ENCODE measurements around the gene GALT. TPM values are rescaled to one million over a fixed set of nuclear protein-coding genes. Genes with fewer than 3 reads are reported as not detected.

GALT gene
- total RNA-seq, 1 experiment from 2014 or later, result 7.6 TPM

DNA sequence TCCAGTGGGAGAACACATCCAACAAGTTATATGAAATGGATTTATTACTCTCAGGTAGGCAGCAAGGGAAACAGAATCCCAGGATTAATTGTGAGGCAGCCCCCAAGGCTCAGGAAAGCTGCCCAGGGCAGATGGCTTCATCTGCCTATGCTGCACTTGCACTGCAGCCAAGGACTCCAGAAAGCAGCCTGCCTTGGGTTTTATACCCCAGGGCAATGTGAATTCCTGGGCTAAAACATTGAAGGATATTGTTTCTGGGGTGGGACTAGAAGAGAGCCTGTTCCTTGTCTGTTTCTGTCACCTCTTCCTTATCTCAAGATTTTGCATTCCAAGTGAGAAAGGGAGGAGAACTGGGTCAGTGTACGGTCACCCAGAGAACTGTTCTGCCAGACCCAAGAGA is 24.8 kb downstream of the GALT start:
- Histone ChIP-seq H3K79me2 (ENCODE audit: low read length) (no peaks in the 10 kb centered on the region), H3K4me1 (ENCODE audit: insufficient read depth, low read length) (peaks cover under 1% of the 10 kb centered on the region; the same call in 1 of the 2 replicates), H3F3A (ENCODE audit: low read length, unreplicated experiment) (no peaks in the 10 kb centered on the region), H3K4me3 (ENCODE audit: low read length) (no peak overlapping the region), H3K4me2 (ENCODE audit: low read length) (no peak overlapping the region), H3K36me3 (ENCODE audit: low read depth, low read length) (no peaks in the 10 kb centered on the region), H3K27me3 (ENCODE audit: low read length) (no peaks in the 10 kb centered on the region), H3K27ac (ENCODE audit: low read length) (no peak overlapping the region), H3K9ac (ENCODE audit: low read length) (no peak overlapping the region), H2AFZ (ENCODE audit: low read length) (no peak overlapping the region), H3K9me3 (ENCODE audit: low read length) (no peaks in the 10 kb centered on the region), H3K9me2 (replicated peaks; ENCODE audit: low read length) (no peaks in the 10 kb centered on the region), H4K20me1 (ENCODE audit: low read length) (no peaks in the 10 kb centered on the region)
- ATAC-seq (no peak), DNase-seq (no peak)
- POLR2A ChIA-PET (ENCODE audit: unreplicated experiment), result interaction anchor here (0.6 kb wide), 1 partner anchor 51 kb away, joined by 3 read pairs; the partner anchor contains the start of gene DCTN3
- CTCF ChIA-PET, result no interaction called here
- BruUV-seq (replicated peaks), result no TSS peak
- no peak for TF ChIP-seq EZH2 (IDR thresholded peaks at IDR 0.05; ENCODE audit: low read length, unreplicated experiment)
- TF ChIP-seq, protein P1, sequence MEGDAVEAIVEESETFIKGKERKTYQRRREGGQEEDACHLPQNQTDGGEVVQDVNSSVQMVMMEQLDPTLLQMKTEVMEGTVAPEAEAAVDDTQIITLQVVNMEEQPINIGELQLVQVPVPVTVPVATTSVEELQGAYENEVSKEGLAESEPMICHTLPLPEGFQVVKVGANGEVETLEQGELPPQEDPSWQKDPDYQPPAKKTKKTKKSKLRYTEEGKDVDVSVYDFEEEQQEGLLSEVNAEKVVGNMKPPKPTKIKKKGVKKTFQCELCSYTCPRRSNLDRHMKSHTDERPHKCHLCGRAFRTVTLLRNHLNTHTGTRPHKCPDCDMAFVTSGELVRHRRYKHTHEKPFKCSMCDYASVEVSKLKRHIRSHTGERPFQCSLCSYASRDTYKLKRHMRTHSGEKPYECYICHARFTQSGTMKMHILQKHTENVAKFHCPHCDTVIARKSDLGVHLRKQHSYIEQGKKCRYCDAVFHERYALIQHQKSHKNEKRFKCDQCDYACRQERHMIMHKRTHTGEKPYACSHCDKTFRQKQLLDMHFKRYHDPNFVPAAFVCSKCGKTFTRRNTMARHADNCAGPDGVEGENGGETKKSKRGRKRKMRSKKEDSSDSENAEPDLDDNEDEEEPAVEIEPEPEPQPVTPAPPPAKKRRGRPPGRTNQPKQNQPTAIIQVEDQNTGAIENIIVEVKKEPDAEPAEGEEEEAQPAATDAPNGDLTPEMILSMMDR (conservative IDR thresholded peaks at IDR 0.05; ENCODE audit: low read depth, low read length), result no peak
- no peak for TF ChIP-seq EZH2phosphoT487 (IDR thresholded peaks at IDR 0.05; ENCODE audit: borderline replicate concordance, low read length)
- intact Hi-C loops (cut with micrococcal nuclease), result no loop called here

DNA sequence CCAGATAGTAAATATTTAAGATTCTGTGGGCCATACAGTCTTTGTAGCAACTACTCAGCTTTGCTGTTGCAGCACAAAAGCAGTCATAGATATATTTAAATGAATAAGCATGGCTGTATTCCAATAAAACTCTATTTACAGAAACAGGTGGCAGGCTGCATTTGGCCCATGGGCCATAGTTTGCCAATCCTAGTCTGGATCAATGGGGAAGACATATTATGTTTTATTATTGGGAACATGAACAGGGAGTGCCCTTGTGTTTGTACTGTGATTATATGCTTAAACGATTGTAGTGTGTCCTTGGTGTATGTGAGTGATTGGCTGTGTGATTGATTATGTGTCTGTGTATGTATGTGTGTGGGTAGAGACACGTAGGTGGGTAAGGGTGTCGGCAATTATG is 28.0 kb downstream of the GALT start:
- H3F3A ChIP-seq (ENCODE audit: low read length, unreplicated experiment), result no peaks in the 10 kb centered on the region
- CTCF ChIA-PET, result no interaction called here
- H3K4me3 ChIP-seq (ENCODE audit: low read length), result no peak overlapping the region

More for the DNA sequence above, 28.0 kb downstream of the GALT start:
- no peak for ATAC-seq
- Histone ChIP-seq H3K79me2 (ENCODE audit: low read length) (no peaks in the 10 kb centered on the region), H3K27ac (ENCODE audit: low read length) (no peak overlapping the region), H3K9ac (ENCODE audit: low read length) (no peak overlapping the region), H3K4me2 (ENCODE audit: low read length) (no peak overlapping the region), H3K9me2 (replicated peaks; ENCODE audit: low read length) (no peaks in the 10 kb centered on the region), H3K36me3 (ENCODE audit: low read depth, low read length) (no peaks in the 10 kb centered on the region), H4K20me1 (ENCODE audit: low read length) (no peaks in the 10 kb centered on the region), H3K9me3 (ENCODE audit: low read length) (no peaks in the 10 kb centered on the region), H2AFZ (ENCODE audit: low read length) (no peak overlapping the region), H3K4me1 (ENCODE audit: insufficient read depth, low read length) (no peaks in the 10 kb centered on the region), H3K27me3 (ENCODE audit: low read length) (no peaks in the 10 kb centered on the region)
- no TSS peak for BruUV-seq (replicated peaks)
- TF ChIP-seq, protein P1 (conservative IDR thresholded peaks at IDR 0.05; ENCODE audit: low read depth, low read length), result no peak
- TF ChIP-seq EZH2 (IDR thresholded peaks at IDR 0.05; ENCODE audit: low read length, unreplicated experiment) (no peak), EZH2phosphoT487 (IDR thresholded peaks at IDR 0.05; ENCODE audit: borderline replicate concordance, low read length) (no peak)
- DNase-seq, result no peak
- intact Hi-C loops (cut with micrococcal nuclease), result no loop called here
- POLR2A ChIA-PET (ENCODE audit: unreplicated experiment), result no interaction called here

Measured in PC-3 (cell line).